Naive B cell (primary cell): ENCODE data around the gene KLC4. TPM values are rescaled to one million over a fixed set of nuclear protein-coding genes. Genes with fewer than 3 reads are reported as not detected.
"Not testable (repeated sequence)": the region's sequence is repeated elsewhere in the genome, so short reads cannot be mapped to it uniquely, and the experiment has no call there.

Experiments used
- ATAC-seq, 2 donors: fragments of 150-1000 bp; cut with Tn5 transposase; 2 replicates each; pipeline ENCODE4 v1.10.0; 2021; ENCODE audit warnings: low read depth in 2 of 2, mild to moderate bottlenecking in 2 of 2, moderate library complexity in 2 of 2
- DNase-seq: peaks from one replicate; pipeline ENCODE4 v3.0.0; 2022
- H3K27ac Mint-ChIP-seq, 6 donors: one replicate each; pipeline ENCODE4 v1.8.0; 2020 to 2022; ENCODE audit warnings: mild to moderate bottlenecking in 6 of 6, mixed read lengths in 6 of 6, moderate library complexity in 5 of 6, inconsistent platforms in 2 of 6
- H3K27me3 Mint-ChIP-seq, 3 donors: one replicate each; pipeline ENCODE4 v1.8.0; 2021 to 2022; ENCODE audit warnings: mixed read lengths in 3 of 3, mild to moderate bottlenecking in 1 of 3
- H3K36me3 Mint-ChIP-seq, 2 donors: one replicate each; pipeline ENCODE4 v1.8.0; 2020 to 2022; ENCODE audit warnings: mixed read lengths in 2 of 2, inconsistent platforms in 1 of 2, mild to moderate bottlenecking in 1 of 2
- H3K4me1 Mint-ChIP-seq, 3 donors: one replicate each; pipeline ENCODE4 v1.8.0; 2020 to 2022; ENCODE audit warnings: mixed read lengths in 3 of 3, inconsistent platforms in 1 of 3, mild to moderate bottlenecking in 1 of 3, moderate library complexity in 1 of 3
- H3K4me3 Mint-ChIP-seq, 8 donors: one replicate each; pipeline ENCODE4 v1.8.0; 2020 to 2022; ENCODE audit warnings: mild to moderate bottlenecking in 8 of 8, mixed read lengths in 8 of 8, moderate library complexity in 8 of 8, inconsistent platforms in 2 of 8
- H3K9me3 Mint-ChIP-seq, 7 donors: one replicate each; pipeline ENCODE4 v1.8.0; 2020 to 2022; ENCODE audit warnings: mixed read lengths in 7 of 7, mild to moderate bottlenecking in 5 of 7, inconsistent platforms in 2 of 7, moderate library complexity in 1 of 7
- polyA plus RNA-seq, 6 donors: library from polyadenylated mRNA; unstranded; fragments of 300-500 nt; fragmentation: Illumina TruSeq; gene quantifications; one replicate each; pipeline ENCODE4 v1.2.3, GENCODE V29; 2021; ENCODE audit warnings: low read depth in 6 of 6

The KLC4 gene
- polyA plus RNA-seq, 6 donors from 2014 or later, result 1.3 to 11.2 (median 10.5) TPM

DNA sequence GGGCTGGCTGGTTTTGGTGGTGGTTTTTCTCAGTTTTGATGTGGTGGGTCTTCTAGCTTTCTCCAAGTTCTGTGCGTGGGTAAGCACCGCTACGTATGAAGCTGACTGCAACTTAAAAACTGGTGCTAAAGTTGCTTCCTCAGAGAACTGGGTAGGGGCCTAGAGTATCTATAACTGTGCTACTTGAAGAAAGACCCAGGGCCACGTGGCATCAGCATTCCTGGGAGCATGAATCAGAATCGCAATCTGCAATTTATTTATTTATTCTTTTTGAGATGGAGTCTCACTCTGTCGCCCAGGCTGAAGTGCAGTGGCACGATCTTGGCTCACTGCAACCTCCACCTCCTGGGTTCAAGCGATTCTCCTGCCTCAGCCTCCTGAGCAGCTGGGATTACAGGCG is 22.5 kb downstream of the KLC4 start:
- peak overlapping the region in 1 of 6 donors; percentile 85 for H3K27ac Mint-ChIP-seq
- H3K4me1 Mint-ChIP-seq, ATAC-seq, H3K36me3 Mint-ChIP-seq, H3K9me3 Mint-ChIP-seq, H3K4me3 Mint-ChIP-seq, DNase-seq: not testable (repeated sequence)
- H3K27me3 Mint-ChIP-seq, result peaks cover 15 to 21% (median 17%) of the 10 kb centered on the region in 3 donors

DNA sequence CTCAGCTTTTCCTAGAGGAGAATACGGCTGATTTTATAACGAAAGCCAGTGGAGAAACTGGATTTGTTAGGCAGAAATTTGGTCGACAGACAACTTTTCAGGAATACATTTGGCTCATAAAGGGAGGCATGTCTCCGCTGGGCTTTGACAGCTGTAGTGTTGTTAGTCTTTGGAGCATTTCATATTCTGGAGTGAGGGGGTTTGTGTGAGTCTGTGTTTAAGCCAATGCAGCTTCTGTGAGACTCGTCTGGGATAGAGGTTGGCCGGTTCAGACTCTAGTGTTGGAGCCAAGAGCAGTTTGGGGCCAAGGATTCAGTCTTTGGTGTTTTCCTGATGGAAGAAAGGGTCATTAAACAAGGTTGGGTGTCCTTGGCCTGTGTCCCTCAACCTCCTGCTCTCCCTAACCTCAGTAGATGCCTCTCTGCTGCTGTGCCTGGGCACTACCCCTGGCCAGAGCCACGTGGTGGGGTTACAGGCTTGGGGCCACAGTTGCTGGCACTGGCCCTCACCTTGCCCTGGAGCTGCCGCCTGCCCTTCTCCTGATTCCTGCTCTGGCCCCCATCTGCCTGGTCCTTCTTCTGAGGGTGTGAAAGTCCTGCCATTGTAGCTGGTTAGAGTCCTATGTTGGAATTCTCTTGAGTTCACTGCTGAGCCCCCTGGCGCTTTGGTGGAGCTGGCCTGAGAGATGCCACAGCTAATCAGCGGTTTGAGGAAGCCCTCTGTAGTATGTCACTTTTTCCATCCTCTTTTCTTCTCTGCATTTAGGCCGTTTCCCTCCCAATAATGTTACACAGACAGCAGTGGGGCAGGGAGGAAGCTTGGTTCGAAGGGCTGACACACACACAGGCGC is 23.6 kb downstream of the KLC4 start:
- Mint-ChIP-seq H3K4me1 (no peaks in the 10 kb centered on the region), H3K27me3 (peaks cover 4 to 12% (median 9%) of the 10 kb centered on the region in 3 donors), H3K27ac (peak overlapping the region in 1 of 6 donors; percentile 62), H3K4me3 (no peak overlapping the region), H3K9me3 (peaks cover 0 to 2% (median 0%) of the 10 kb centered on the region in 7 donors), H3K36me3 (no peaks in the 10 kb centered on the region)
- ATAC-seq (no peak), DNase-seq (no peak)

DNA sequence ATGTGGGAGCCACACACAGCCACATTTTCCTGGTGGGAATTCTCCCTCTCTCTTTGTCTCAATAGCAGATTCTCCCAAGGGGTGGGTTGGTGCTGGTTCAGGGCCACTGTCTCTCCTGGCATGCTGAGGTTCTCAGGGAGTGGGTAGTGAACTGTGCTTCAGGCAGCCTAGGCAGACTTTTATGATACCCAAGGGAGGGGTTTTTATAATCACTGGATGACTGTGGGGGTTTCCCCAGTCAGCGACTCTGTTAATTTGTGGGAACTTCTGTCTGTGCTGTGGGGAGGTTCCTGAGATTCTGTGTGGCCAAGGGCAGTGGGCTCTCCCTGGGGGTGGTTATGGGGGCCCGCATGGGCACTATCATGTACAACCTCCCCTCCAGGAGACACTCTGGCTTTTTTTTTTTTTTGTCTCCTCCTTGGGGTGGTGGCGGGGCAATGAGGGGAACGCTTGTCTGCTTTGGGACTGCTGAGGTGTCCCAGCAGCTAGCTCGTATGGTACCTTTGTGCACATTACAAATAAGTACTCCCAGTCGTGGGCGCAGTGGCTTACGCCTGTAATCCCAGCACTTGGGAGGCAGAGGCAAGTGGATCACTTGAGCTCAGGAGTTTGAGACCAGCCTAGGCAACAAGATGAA is 26.7 kb downstream of the KLC4 start:
- peaks cover 0 to 8% (median 0%) of the 10 kb centered on the region in 3 donors for H3K27me3 Mint-ChIP-seq
- H3K36me3 Mint-ChIP-seq, result no peaks in the 10 kb centered on the region
- no peak overlapping the region for H3K4me3 Mint-ChIP-seq
- H3K27ac Mint-ChIP-seq, result no peak overlapping the region
- H3K9me3 Mint-ChIP-seq, result no peaks in the 10 kb centered on the region
- H3K4me1 Mint-ChIP-seq, result no peaks in the 10 kb centered on the region
- ATAC-seq (no peak), DNase-seq (no peak)

DNA sequence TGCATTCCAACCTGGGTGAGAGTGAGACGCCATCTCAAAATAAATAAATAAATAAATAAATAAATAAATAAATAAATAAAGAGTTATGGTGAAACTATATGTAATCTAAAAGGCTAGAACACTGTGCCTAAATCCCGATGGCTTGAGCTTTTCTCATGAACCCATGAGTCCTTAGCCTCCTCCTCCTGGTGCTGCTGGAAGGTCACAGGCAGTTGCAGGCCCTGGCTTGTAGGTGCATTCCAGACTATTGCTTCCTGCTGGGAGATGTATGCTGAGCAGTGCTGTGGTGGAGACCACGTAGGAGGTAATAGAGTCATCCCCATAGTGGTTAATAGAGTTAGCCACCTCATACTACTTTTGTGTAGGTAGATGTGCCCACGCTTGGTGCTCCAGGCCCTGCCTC is 29.2 kb downstream of the KLC4 start:
- DNase-seq (no peak), ATAC-seq (no peak)
- Mint-ChIP-seq H3K9me3 (no peaks in the 10 kb centered on the region), H3K27me3 (peaks cover 0 to 4% (median 0%) of the 10 kb centered on the region in 3 donors), H3K27ac (no peak overlapping the region), H3K36me3 (no peaks in the 10 kb centered on the region), H3K4me3 (no peak overlapping the region), H3K4me1 (no peaks in the 10 kb centered on the region)

DNA sequence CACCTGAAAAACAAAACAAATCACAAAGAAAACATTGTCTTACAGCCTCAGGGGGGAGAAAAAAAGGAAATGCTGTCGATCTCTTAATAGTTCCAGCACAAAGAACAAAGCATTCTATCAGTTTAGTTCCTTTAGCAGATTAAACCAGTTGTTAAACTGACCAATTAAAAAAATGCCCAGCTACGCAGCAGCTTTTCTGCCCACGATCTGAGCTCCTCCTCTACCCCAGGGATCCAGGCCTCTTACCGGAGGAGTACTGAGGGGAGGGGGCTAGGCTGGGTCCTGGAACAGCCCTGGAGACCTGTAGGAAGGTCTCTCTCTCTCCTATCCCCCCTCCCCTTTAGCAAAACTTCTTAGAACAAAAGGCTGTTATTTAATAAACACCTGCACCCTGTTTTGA is 30.0 kb downstream of the KLC4 start:
- ATAC-seq (no peak), DNase-seq (no peak)
- H3K9me3 Mint-ChIP-seq, result no peaks in the 10 kb centered on the region
- H3K4me1 Mint-ChIP-seq, result peaks cover 0 to 3% (median 0%) of the 10 kb centered on the region in 3 donors
- no peaks in the 10 kb centered on the region for H3K27me3 Mint-ChIP-seq
- no peaks in the 10 kb centered on the region for H3K36me3 Mint-ChIP-seq
- no peak overlapping the region for H3K27ac Mint-ChIP-seq
- H3K4me3 Mint-ChIP-seq, result no peak overlapping the region

DNA sequence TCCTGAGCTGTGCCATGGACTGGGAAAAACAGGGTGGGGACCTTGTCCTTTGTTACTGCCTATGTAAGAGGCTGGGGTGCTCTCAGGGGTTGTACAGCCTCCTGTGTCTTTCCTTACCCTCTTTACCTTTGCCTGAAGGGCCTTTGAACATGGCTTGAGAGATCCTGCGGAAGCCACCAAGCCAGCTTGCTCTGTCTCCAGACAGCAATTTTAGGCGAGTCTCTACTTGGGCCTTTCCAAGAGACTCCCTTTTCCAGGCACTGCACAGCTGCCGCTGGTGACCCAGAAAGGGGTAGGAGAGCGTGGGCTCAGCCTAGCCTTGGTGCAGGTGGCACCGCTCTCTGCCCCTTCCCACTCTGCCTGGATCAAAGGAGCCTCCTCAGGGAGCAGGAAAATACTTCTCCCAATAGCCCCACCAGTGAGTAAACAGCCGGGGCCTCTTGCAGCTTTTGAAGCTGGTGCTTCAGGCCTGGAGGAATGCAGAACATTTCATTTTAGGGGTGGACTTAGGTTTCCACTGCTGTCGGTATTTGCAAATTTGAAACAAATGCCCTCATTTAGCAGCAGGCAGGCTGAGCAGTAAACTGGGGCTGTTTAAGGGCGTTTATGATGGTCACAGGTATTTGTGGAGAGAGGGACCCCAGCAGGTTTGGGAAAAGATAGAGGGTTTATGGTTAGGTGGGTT is 30.6 kb downstream of the KLC4 start:
- Mint-ChIP-seq H3K36me3 (no peaks in the 10 kb centered on the region), H3K9me3 (no peaks in the 10 kb centered on the region), H3K27me3 (no peaks in the 10 kb centered on the region), H3K4me3 (no peak overlapping the region), H3K4me1 (peaks cover 0 to 3% (median 0%) of the 10 kb centered on the region in 3 donors), H3K27ac (no peak overlapping the region)
- ATAC-seq, result no peak
- no peak for DNase-seq

DNA sequence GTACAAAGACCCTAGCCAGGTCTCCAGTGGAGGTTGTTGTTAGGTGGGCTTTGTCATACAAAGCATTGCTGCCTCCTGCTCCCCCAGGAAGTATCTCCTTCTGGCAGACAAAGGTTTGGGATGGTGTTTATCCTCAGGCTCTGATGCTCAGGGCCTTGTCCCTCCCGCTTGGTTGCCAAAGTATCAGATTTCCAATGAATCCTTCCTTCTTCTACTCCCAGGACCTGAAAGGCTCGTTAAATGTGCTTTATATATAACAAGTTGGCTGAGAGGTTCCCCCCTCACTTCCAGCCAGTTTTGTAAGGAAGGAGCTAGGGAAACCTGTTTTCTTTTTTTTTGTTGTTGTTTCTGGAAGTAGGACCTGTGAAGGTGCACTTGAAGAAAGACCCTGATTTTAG is 31.1 kb downstream of the KLC4 start:
- no peak for ATAC-seq
- no peaks in the 10 kb centered on the region for H3K9me3 Mint-ChIP-seq

DNA sequence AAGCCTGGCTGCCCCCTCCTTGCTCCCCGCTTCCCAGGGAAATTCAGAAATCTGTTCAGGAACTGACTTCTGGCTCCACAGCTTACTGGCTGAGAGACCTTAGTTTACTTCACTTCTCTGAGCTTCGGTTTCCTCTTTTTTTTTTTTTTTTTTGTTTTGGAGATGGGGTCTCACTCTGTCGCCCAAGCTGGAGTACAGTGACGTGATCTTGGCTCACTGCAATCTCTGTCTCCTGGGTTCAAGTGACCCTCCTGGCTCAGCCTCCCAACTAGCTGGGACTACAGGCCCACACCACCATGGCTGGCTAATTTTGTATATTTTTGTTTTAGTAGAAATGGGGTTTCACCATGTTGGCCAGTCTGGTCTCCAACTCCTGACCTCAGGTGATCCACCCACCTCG is 31.6 kb downstream of the KLC4 start:
- peak overlapping the region in 1 of 8 donors; percentile 10 for H3K4me3 Mint-ChIP-seq
- H3K4me1 Mint-ChIP-seq, result peaks cover 0 to 3% (median 0%) of the 10 kb centered on the region in 3 donors
- H3K27me3 Mint-ChIP-seq, result no peaks in the 10 kb centered on the region
- no peaks in the 10 kb centered on the region for H3K36me3 Mint-ChIP-seq
- peak overlapping the region in 1 of 6 donors; percentile 47 for H3K27ac Mint-ChIP-seq
- H3K9me3 Mint-ChIP-seq, result no peaks in the 10 kb centered on the region
- ATAC-seq, result no peak
- no peak for DNase-seq

More for the DNA sequence above, 31.1 kb downstream of the KLC4 start:
- Mint-ChIP-seq H3K27ac (no peak overlapping the region), H3K27me3 (no peaks in the 10 kb centered on the region), H3K36me3 (no peaks in the 10 kb centered on the region), H3K4me1 (peaks cover 0 to 3% (median 0%) of the 10 kb centered on the region in 3 donors), H3K4me3 (no peak overlapping the region)
- no peak for DNase-seq

DNA sequence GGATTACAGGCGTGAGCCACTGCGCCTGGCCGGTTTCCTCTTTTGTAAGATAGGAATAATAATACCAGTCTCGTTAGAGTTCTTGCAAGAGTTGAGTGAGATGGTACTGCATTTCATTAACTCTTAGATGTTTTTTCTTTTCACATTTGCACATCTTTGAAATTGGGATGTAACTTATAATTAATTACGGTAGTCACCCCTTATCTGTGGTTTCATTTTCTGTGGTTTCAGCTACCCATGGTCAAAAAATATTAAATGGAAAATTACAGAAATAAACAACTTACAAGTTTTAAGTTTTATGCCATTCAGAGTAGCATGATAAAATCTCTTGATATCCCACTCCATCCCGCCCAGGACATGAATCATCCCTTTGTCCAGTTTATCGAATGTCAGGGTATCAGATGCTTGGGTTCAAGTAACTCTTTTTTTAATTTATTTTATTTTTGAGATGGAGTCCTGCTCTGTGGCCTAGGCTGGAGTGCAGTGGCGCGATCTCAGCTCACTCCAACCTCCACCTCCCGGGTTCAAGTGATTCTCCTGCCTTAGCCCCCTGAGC is 32.1 kb downstream of the KLC4 start:
- no peak overlapping the region for H3K4me3 Mint-ChIP-seq
- DNase-seq (no peak), ATAC-seq (no peak)
- H3K4me1 Mint-ChIP-seq, result peaks cover 0 to 3% (median 0%) of the 10 kb centered on the region in 3 donors
- H3K27ac Mint-ChIP-seq, result peak overlapping the region in 1 of 6 donors; percentile 47
- no peaks in the 10 kb centered on the region for H3K9me3 Mint-ChIP-seq
- no peaks in the 10 kb centered on the region for H3K36me3 Mint-ChIP-seq
- no peaks in the 10 kb centered on the region for H3K27me3 Mint-ChIP-seq

DNA sequence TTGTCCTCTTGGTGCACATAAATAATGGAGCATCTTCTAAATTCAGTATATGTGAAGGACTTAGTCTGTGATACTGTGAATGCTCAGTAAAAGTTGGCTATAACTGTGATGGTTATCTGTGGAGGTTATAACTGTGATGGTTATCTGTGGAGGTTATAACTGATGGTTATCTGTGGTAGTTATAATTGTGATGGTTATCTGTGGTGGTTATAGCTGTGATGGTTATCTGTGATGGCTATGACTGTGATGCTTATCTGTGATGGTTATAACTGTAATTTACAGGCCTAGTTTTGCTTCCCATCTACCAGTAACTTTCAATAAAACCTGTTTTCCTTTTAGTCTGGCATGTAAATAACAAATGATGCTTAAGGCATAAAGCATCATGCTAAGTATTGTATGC is 33.2 kb downstream of the KLC4 start:
- Mint-ChIP-seq H3K4me1 (peaks cover 0 to 3% (median 0%) of the 10 kb centered on the region in 3 donors), H3K36me3 (no peaks in the 10 kb centered on the region), H3K9me3 (no peaks in the 10 kb centered on the region), H3K4me3 (no peak overlapping the region), H3K27ac (no peak overlapping the region), H3K27me3 (no peaks in the 10 kb centered on the region)
- no peak for DNase-seq
- no peak for ATAC-seq

DNA sequence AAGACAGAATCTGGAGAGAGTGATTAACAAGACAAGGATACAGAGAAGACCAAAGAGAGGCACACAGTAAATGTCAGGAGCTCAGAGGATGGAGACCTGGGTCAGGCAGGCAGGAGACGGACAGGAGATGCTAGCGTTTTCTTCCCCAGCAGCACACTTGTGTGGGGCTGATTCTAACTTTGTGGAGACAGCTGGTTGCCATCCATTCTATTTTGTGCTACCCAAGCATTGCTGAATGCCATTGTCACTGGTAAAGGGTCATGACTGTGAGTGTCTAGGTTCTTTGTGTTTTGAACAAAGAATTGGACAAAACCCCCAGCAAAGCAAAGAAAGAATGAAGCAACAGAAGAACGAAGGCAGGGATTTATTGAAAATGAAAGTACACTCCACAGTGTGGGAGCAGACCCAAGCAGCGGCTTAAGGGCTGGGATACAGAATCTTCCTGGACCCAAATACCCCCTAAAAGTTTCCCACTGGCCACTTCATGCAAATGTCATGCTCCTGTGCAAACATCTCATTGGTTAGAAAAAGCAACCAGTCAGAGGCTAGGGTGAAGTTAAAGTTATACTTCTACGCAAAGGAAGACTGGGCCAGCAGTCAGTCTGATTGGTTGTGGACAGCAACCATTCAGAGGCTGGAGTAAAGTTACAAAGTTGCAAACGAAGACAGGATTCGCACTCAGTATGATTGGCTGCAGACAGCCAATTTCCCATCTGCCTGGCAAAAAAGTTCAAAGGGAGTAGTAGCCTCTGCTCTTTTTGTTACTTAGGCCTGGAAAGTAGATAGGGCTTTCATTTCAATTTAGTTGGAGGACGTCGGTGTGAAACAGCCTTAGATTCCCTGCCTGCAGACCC is 34.2 kb downstream of the KLC4 start:
- Mint-ChIP-seq H3K4me3 (peak overlapping the region in 4 of 8 donors; percentile 10 to 68 (median 16)), H3K27ac (no peak overlapping the region)

DNA sequence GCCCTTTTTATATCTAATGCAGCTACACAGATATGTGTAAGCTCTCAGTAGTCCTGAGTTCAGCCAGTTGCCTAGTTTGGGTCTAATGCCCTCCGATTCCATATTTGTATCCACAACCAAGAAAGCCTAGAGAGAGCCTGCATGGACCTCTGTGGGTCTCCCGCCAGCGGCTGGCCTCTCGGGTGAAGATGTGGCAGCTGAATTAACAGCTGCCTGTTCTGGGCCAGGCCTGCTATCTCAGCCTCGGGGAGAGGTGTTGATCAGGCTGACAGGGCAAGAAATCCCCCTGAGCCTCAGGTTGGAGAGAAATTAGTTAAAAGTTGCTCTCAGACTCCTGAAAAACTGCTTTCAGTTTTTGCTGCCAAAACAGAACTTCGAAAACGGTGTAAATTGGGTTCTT is 36.5 kb downstream of the KLC4 start:
- no peak overlapping the region for H3K27ac Mint-ChIP-seq
- ATAC-seq (no peak), DNase-seq (no peak)
- no peaks in the 10 kb centered on the region for H3K36me3 Mint-ChIP-seq
- H3K9me3 Mint-ChIP-seq, result no peaks in the 10 kb centered on the region
- H3K4me1 Mint-ChIP-seq, result peaks cover 0 to 3% (median 0%) of the 10 kb centered on the region in 3 donors
- H3K27me3 Mint-ChIP-seq, result no peaks in the 10 kb centered on the region
- no peak overlapping the region for H3K4me3 Mint-ChIP-seq

More for the DNA sequence above, 34.2 kb downstream of the KLC4 start:
- peaks cover 0 to 3% (median 0%) of the 10 kb centered on the region in 3 donors for H3K4me1 Mint-ChIP-seq
- no peaks in the 10 kb centered on the region for H3K27me3 Mint-ChIP-seq
- DNase-seq (no peak), ATAC-seq (no peak)
- no peaks in the 10 kb centered on the region for H3K9me3 Mint-ChIP-seq
- H3K36me3 Mint-ChIP-seq, result no peaks in the 10 kb centered on the region
